ENCODE measurements around the gene B3GNT3. TPM values are rescaled to one million over a fixed set of nuclear protein-coding genes. Genes with fewer than 3 reads are reported as not detected.
"Not testable (repeated sequence)": the region's sequence is repeated elsewhere in the genome, so short reads cannot be mapped to it uniquely, and the experiment has no call there.

Gene B3GNT3
- total RNA-seq, 2 donors from 2014 or later = 1.2 TPM; not detected in 1

DNA sequence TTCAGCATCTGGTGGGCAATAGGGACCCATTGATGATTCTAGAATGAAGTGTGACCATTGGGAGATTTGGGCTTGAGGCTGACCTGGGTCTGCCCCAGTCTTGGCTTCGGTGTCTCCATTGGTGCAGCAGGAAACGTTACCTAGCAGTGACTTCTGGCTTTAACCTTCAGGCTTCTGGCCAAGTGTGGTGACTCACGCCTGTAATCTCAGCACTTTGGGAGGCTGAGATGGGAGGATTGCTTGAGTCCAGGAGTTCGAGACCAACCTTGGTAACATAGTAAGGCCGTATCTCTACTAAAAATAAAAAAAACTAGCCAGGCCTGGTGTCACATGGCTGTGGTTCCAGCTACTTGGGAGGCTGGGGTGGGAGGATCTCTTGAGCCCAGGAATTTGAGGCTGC, 36.4 kb upstream of the B3GNT3 start:
- Mint-ChIP-seq H3K4me1 (peaks cover 22% of the 10 kb centered on the region), H3K4me3 (no peak overlapping the region), H3K9me3 (no peaks in the 10 kb centered on the region), H3K27me3 (no peaks in the 10 kb centered on the region), H3K27ac (peak overlapping the region; percentile 37), H3K36me3 (ENCODE audit: low read depth) (peaks cover 94% of the 10 kb centered on the region)
- ATAC-seq (replicated peaks) = no peak

DNA sequence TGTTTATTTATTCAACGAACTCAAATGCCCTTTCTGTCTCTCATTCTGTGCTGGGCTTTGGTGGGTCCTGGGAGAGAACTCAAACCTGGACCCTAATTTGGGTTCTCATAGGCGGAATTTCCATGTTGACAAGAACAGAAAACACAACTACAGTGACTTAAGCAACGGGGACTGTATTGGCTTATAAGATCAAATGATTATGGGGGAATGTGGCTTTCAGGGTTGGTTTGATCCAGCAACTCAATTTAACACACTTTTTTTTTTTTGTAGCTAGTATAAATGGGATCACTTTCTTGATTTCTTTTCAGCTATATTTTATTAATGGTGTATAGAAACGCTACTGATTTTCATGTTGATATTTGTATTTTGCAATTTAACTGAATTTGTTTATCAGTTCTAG, 33.8 kb upstream of the B3GNT3 start:
- peaks cover 96% of the 10 kb centered on the region for H3K36me3 Mint-ChIP-seq (ENCODE audit: low read depth)
- peaks cover 11% of the 10 kb centered on the region for H3K4me1 Mint-ChIP-seq
- no peak overlapping the region for H3K27ac Mint-ChIP-seq
- no peak for ATAC-seq (replicated peaks)
- H3K9me3 Mint-ChIP-seq = no peaks in the 10 kb centered on the region
- no peaks in the 10 kb centered on the region for H3K27me3 Mint-ChIP-seq
- no peak overlapping the region for H3K4me3 Mint-ChIP-seq

DNA sequence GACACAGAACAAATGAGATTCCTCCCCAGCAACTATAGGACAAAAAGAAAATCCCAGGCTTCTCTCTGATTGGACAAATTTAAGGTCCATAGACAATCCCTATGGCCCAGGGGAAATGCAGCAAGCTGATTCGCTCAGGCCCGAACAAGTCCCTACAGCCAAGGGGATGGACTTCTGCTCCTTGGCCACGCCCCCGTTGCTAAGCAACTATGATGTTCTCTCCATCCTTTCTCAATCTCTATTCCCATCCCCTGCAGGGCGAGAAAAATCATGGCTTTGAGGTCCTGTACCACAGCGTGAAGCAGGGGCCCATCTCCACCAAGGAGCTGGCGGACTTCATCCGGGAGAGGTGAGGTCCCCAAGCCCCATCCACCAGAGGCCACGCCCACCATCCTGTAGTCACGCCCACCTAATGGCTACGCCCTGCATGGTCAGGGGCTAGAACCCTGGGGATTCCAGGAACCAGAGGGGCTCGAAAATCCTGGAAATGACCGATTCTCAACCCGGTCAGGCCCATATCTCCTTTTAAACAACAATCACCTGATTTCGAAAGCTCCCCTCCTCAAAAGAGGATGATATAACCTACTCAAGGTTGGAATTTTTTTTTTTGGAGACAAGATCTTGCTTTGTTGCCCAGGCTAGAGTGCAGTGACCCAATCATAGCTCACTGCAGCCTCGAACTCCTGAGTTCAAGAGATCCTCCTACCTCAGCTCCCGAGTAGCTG, 32.3 kb upstream of the B3GNT3 start:
- peaks cover 6% of the 10 kb centered on the region for H3K4me1 Mint-ChIP-seq
- peak; percentile 49 for ATAC-seq (replicated peaks)
- H3K4me3 Mint-ChIP-seq = no peak overlapping the region
- no peaks in the 10 kb centered on the region for H3K27me3 Mint-ChIP-seq
- no peak overlapping the region for H3K27ac Mint-ChIP-seq
- H3K36me3 Mint-ChIP-seq (ENCODE audit: low read depth) = peaks cover 96% of the 10 kb centered on the region
- H3K9me3 Mint-ChIP-seq = no peaks in the 10 kb centered on the region

DNA sequence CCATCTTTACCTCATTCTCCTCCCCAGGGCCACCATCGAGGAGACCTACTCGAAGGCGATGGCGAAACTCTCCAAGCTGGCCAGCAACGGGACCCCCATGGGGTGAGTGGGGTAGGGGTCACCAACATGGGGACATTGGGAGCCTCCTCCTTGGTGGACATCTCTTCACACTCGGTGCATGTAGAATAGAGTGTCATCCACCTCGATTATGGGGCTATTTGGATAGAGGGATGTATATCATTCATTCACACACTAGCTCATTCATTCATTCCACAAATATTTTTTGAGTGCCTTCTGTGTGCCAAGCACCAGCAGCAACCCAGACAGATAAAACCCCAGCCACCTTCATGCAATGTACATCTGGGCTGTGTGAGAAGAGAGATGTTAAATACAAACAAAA, 30.6 kb upstream of the B3GNT3 start:
- peaks cover 96% of the 10 kb centered on the region for H3K36me3 Mint-ChIP-seq (ENCODE audit: low read depth)
- ATAC-seq (replicated peaks) = no peak
- no peak overlapping the region for H3K4me3 Mint-ChIP-seq
- no peaks in the 10 kb centered on the region for H3K27me3 Mint-ChIP-seq
- H3K27ac Mint-ChIP-seq = no peak overlapping the region
- H3K9me3 Mint-ChIP-seq = no peaks in the 10 kb centered on the region
- H3K4me1 Mint-ChIP-seq = no peaks in the 10 kb centered on the region

DNA sequence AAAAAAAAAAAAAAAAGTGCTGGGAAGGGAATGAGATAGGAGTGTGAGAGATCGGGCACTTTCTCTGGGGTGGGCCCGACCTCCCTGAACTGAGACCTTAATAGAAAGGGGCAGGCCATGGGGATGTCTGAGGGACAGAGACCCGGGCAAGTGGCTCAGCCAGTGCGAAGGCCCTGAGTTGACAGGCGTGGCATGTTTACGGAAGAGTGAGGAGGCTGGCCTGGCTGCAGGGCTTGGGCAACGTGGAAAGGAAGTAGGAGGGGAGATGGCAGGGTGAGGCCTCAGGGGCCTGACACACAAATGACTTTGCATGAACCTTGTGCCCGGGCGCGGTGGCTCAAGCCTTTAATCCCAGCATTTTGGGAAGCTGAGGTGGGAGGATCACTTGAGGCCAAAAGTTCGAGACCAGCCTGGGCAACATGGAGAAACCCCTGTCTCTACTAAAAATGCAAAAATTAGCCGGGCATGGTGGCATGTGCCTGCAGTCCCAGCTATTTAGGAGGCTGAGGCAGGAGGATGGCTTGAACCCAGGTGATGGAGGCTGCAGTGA, 29.8 kb upstream of the B3GNT3 start:
- peak overlapping the region; percentile 73 for H3K27ac Mint-ChIP-seq
- H3K36me3 Mint-ChIP-seq (ENCODE audit: low read depth) = peaks cover 96% of the 10 kb centered on the region
- H3K27me3 Mint-ChIP-seq = no peaks in the 10 kb centered on the region
- H3K9me3 Mint-ChIP-seq = no peaks in the 10 kb centered on the region
- ATAC-seq (replicated peaks) = peak; percentile 24
- H3K4me1 Mint-ChIP-seq = no peaks in the 10 kb centered on the region
- H3K4me3 Mint-ChIP-seq = no peak overlapping the region

DNA sequence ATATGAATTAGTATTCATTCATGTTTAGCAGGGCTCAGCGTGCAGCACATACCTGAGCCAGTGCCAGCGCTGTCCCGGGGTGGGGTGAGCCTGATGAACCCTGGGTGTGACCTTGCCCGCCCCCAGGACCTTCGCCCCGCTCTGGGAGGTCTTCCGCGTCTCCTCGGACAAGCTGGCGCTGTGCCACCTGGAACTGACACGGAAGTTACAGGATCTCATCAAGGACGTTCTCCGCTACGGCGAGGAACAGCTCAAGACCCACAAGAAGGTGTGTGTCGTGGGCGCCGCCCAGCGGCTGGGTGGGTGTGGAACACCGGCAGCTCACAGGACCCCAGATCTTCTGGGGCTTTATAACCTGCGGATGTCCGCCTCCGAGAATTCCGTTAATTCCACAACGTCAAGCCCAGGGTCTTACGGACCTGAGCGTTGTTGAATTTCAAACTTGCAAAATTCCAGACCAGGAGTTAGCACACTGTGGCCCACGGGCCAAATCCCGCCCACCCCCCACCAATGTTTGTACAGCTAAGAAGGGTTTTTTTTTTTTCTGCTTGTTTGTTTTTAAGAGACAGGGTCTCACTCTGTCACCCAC, 28.3 kb upstream of the B3GNT3 start:
- Mint-ChIP-seq H3K27me3 (no peaks in the 10 kb centered on the region), H3K36me3 (ENCODE audit: low read depth) (peaks cover 95% of the 10 kb centered on the region), H3K9me3 (no peaks in the 10 kb centered on the region), H3K4me1 (no peaks in the 10 kb centered on the region), H3K27ac (no peak overlapping the region), H3K4me3 (no peak overlapping the region)
- ATAC-seq (replicated peaks) = no peak

DNA sequence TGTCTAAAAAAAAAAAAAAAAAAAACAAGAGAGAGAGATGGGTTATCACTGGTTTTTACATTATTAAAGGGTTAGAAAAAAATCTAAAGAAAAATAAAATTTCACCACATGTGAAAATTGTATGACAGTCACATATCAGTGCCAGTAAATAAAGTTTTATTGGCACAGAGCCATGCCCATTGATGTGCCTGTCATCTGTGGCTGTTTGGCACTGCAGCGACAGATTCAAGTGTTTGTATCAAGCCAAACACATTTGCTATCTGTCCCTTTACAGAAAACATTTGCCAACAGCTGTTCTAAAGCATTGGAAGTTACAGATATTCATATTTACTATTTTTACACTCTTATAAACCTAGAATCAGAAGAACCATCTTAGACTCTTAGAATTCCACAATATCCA, 27.4 kb upstream of the B3GNT3 start:
- no peak for ATAC-seq (replicated peaks)
- Mint-ChIP-seq H3K9me3 (no peaks in the 10 kb centered on the region), H3K4me3 (no peak overlapping the region), H3K27me3 (no peaks in the 10 kb centered on the region), H3K36me3 (ENCODE audit: low read depth) (peaks cover 95% of the 10 kb centered on the region), H3K27ac (no peak overlapping the region), H3K4me1 (no peaks in the 10 kb centered on the region)

DNA sequence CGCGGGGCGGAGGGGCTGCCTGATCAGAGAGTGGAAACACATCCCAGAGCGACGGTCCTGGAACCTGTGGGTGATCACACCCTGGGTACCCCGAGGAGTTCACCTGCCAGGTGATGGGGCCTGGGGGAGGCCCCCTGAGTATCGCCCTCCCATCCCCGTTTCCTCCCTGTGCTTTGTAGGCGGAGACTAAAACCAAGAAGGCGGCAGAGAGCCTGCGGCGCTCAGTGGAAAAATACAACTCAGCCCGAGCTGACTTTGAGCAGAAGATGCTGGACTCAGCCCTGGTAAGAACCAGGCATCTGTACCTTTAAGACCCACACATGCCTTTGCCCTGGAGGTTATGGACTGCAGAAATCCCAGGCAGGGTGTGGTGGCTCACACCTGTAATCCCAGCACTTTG, 24.3 kb upstream of the B3GNT3 start:
- no peak for ATAC-seq (replicated peaks)
- H3K36me3 Mint-ChIP-seq (ENCODE audit: low read depth) = peaks cover 95% of the 10 kb centered on the region
- no peak overlapping the region for H3K27ac Mint-ChIP-seq
- no peaks in the 10 kb centered on the region for H3K9me3 Mint-ChIP-seq
- no peak overlapping the region for H3K4me3 Mint-ChIP-seq
- no peaks in the 10 kb centered on the region for H3K27me3 Mint-ChIP-seq
- peaks cover 4% of the 10 kb centered on the region for H3K4me1 Mint-ChIP-seq

DNA sequence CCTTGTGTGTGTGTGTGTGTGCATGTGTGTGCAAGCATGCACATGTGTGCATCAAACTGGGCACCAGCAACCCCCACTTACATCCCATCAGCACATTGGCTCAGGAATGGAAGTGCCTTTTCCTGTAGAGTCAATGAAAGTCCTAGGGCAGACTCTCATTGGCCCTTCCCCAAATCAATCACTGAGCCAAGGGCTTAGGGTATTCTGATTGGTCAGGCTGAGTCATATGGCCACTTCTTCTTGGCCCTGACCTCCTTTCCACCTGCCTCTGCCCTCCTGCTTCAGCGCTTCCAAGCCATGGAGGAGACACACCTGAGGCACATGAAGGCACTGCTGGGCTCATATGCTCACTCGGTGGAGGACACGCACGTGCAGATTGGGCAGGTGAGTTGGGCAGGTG, 22.8 kb upstream of the B3GNT3 start:
- Mint-ChIP-seq H3K9me3 (no peaks in the 10 kb centered on the region), H3K4me3 (no peak overlapping the region), H3K4me1 (peaks cover 12% of the 10 kb centered on the region), H3K27me3 (no peaks in the 10 kb centered on the region), H3K36me3 (ENCODE audit: low read depth) (peaks cover 95% of the 10 kb centered on the region), H3K27ac (no peak overlapping the region)
- ATAC-seq (replicated peaks) = peak; percentile 37

DNA sequence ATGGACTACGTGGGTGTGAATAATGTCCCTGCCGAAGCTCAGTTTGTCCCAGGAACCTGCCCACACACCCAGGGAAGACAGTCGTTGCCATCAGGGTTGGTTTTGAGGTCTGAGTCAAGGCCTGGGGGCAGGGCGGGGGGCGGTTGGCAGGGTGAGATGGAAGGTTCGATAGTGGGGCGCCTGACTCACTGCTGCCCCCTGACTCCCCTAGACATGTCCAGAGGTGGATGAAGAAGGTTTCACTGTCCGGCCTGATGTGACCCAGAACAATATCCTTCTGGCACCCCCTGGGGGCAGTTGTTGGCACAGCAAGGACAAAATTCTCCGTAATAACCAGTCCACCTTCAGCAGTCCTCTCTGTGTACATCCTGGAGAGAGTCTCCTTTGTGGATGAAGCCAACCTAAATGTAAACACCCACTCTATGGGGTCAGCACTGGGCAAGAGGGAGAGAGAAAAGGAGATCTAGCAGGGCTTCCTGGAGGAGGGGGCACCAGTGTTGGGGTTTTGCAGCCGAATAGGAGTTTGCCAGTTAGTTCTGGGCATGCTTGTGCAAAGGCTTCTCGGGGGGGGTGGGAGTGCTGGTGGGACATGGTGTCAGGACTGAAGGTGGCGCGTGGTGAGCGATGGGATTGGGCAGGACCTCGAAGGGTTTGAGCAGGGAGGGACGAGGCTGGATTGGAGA, 19.6 kb upstream of the B3GNT3 start:
- ATAC-seq (replicated peaks) = no peak
- Mint-ChIP-seq H3K27ac (peak overlapping the region; percentile 1), H3K4me3 (no peak overlapping the region), H3K36me3 (ENCODE audit: low read depth) (peaks cover 89% of the 10 kb centered on the region), H3K4me1 (peaks cover 17% of the 10 kb centered on the region), H3K9me3 (no peaks in the 10 kb centered on the region), H3K27me3 (no peaks in the 10 kb centered on the region)

DNA sequence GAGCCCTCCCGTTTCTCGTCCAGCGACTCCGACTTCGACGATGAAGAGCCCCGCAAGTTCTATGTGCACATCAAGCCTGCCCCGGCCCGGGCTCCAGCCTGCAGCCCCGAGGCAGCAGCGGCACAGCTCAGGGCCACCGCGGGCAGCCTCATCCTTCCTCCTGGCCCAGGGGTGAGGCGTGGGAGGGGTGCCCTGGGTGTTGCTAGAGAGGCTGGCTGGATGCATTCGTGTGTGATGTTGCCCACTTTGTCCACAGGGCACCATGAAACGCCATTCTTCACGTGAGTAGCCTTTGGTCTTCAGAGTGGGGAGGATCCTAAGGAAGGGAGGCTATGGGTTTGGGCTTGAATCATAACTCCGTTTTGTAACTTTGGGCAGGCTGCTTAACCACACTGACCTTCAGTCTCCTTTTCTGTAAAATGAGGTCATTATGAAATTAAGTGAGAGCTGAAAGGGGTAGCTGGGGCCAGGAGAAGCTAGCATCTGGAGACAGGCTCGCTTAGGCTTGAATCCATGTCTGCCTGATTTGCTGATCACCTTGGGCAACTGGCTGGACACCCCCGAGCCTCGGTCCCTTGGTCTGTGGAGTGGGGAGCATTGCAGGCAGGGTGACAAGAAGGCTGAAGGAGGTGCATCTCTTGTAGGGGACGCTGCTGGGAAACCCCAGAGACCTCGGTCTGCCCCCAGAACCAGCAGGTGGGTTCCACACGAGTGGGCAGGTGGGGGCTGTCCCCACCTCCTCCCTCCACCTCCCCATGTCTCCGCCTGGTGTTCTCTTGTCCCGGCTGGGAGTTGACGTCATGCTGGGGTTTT, 18.7 kb upstream of the B3GNT3 start:
- peak; percentile 77 for ATAC-seq (replicated peaks)
- Mint-ChIP-seq H3K4me3 (peak overlapping the region; percentile 46), H3K27ac (peak overlapping the region; percentile 86), H3K27me3 (no peaks in the 10 kb centered on the region), H3K4me1 (peaks cover 17% of the 10 kb centered on the region), H3K36me3 (ENCODE audit: low read depth) (peaks cover 84% of the 10 kb centered on the region), H3K9me3 (no peaks in the 10 kb centered on the region)

DNA sequence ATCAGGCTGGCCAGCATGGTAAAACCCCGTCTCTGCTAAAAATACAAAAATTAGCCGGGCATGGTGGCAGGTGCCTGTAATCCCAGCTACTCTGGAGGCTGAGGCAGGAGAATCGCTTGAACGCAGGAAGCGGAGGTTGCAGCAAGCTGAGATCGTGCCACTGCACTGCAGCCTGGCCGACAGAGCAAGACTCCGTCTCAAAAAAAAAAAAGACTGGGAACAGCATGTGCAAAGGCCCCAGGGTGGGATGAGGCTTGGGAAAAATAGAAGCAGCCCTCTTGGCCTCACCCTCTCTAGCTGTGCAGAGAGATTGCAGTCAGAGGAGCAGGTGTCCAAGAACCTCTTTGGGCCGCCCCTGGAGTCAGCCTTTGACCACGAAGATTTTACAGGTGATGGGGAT, 17.1 kb upstream of the B3GNT3 start:
- not testable (repeated sequence) for H3K4me3 Mint-ChIP-seq; H3K27me3 Mint-ChIP-seq; H3K9me3 Mint-ChIP-seq; H3K27ac Mint-ChIP-seq; ATAC-seq (replicated peaks)
- Mint-ChIP-seq H3K4me1 (peaks cover 17% of the 10 kb centered on the region), H3K36me3 (ENCODE audit: low read depth) (peaks cover 84% of the 10 kb centered on the region)

DNA sequence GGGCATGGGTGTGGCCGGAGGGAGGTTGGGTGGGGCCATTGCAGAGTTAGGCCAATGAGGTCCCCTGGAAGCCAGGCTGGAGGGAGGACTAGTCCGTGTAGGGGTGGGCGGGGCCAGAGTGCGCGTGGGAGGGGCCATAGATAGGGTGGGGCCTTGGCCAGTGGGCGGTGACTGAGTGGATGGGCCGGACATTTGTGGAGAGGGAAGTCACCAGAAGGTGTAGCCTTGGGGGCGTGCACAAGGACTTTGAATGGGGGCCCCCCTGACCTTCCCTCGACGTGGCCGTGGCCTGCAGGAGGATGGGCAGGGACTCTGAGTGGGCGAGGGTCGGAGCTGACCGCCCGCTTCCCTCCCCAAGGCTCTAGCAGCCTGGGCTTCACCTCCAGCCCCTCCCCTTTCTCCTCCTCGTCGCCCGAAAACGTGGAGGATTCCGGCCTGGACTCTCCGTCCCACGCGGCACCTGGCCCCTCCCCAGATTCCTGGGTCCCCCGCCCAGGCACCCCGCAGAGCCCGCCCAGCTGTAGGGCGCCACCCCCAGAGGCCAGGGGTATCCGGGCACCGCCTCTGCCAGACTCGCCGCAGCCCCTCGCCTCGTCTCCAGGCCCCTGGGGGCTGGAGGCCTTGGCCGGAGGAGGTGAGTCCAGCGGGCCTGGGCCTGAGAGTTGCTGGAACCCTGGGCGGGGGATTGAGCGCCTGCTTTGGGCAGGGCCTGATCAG, 16.5 kb upstream of the B3GNT3 start:
- Mint-ChIP-seq H3K9me3 (no peaks in the 10 kb centered on the region), H3K36me3 (ENCODE audit: low read depth) (peaks cover 84% of the 10 kb centered on the region), H3K4me3 (no peak overlapping the region), H3K4me1 (peaks cover 17% of the 10 kb centered on the region), H3K27ac (peak overlapping the region; percentile 71), H3K27me3 (no peaks in the 10 kb centered on the region)
- peak; percentile 33 for ATAC-seq (replicated peaks)
